LoVo (cell line): ENCODE data around the gene ACTG1.

Source experiments
- DNase-seq: peaks from one replicate; pipeline ENCODE4 v3.0.0-alpha.2; 2016; ENCODE audit warnings: low spot score

The ACTG1 gene

GRCh38 chr17:81545160-81545949 lies 32.8 kb upstream of the ACTG1 start:
- no peak for DNase-seq

- DNase-seq = no peak
Measured at GRCh38 chr17:81544281-81544974, 31.8 kb upstream of the ACTG1 start.

- no peak for DNase-seq
Measured at GRCh38 chr17:81543756-81544155, 31.2 kb upstream of the ACTG1 start.

- no peak for DNase-seq
Measured at GRCh38 chr17:81543339-81543675, 30.7 kb upstream of the ACTG1 start.

- DNase-seq = no peak
Measured at GRCh38 chr17:81542431-81543338, 30.1 kb upstream of the ACTG1 start.

- no peak for DNase-seq
Measured at GRCh38 chr17:81541123-81541522, 28.5 kb upstream of the ACTG1 start.

- DNase-seq = no peak
Measured at GRCh38 chr17:81540676-81541027, 28.1 kb upstream of the ACTG1 start.

GRCh38 chr17:81539961-81540675 lies 27.5 kb upstream of the ACTG1 start:
- no peak for DNase-seq

- no peak for DNase-seq
Measured at GRCh38 chr17:81539571-81539900, 26.9 kb upstream of the ACTG1 start.

GRCh38 chr17:81538651-81539570 lies 26.3 kb upstream of the ACTG1 start:
- DNase-seq = no peak

GRCh38 chr17:81537856-81538555 lies 25.4 kb upstream of the ACTG1 start:
- DNase-seq = no peak

GRCh38 chr17:81537343-81537855 lies 24.8 kb upstream of the ACTG1 start:
- no peak for DNase-seq

GRCh38 chr17:81536299-81537290 lies 24.0 kb upstream of the ACTG1 start:
- DNase-seq = no peak

GRCh38 chr17:81535480-81536298 lies 23.1 kb upstream of the ACTG1 start:
- no peak for DNase-seq

GRCh38 chr17:81535007-81535328 lies 22.4 kb upstream of the ACTG1 start:
- no peak for DNase-seq

GRCh38 chr17:81534157-81535006 lies 21.8 kb upstream of the ACTG1 start:
- DNase-seq = no peak
